Effector memory CD8-positive, alpha-beta T cell (primary cell): Measurements from ENCODE around the gene CLCN1.

ENCODE experiments used
- ATAC-seq: fragments of 150-1000 bp; cut with Tn5 transposase; replicated peaks from 2 replicates; pipeline ENCODE4 v1.10.0; 2021; ENCODE audit warnings: mild to moderate bottlenecking, moderate library complexity
- DNase-seq, 3 experiments: peaks; one replicate each; pipeline ENCODE4 v3.0.0; 2021
- H3K27ac Mint-ChIP-seq, 2 donors: one replicate each; pipeline ENCODE4 v1.8.0; 2022; ENCODE audit warnings: mild to moderate bottlenecking in 2 of 2, mixed read lengths in 2 of 2, moderate library complexity in 2 of 2
- H3K27me3 Mint-ChIP-seq, 2 donors: one replicate each; pipeline ENCODE4 v1.8.0; 2022; ENCODE audit warnings: mixed read lengths in 2 of 2
- H3K36me3 Mint-ChIP-seq: one replicate; pipeline ENCODE4 v1.8.0; 2022; ENCODE audit warnings: mild to moderate bottlenecking, moderate library complexity, mixed read lengths; ENCODE audit not compliant: insufficient read depth
- H3K4me1 Mint-ChIP-seq, 2 donors: one replicate each; pipeline ENCODE4 v1.8.0; 2022; ENCODE audit warnings: low read depth in 2 of 2, mixed read lengths in 2 of 2
- H3K4me3 Mint-ChIP-seq, 2 donors: one replicate each; pipeline ENCODE4 v1.8.0; 2022; ENCODE audit warnings: mild to moderate bottlenecking in 2 of 2, mixed read lengths in 2 of 2, moderate library complexity in 2 of 2
- H3K9me3 Mint-ChIP-seq, 2 donors: one replicate each; pipeline ENCODE4 v1.8.0; 2022; ENCODE audit warnings: mixed read lengths in 2 of 2

The CLCN1 gene

DNA sequence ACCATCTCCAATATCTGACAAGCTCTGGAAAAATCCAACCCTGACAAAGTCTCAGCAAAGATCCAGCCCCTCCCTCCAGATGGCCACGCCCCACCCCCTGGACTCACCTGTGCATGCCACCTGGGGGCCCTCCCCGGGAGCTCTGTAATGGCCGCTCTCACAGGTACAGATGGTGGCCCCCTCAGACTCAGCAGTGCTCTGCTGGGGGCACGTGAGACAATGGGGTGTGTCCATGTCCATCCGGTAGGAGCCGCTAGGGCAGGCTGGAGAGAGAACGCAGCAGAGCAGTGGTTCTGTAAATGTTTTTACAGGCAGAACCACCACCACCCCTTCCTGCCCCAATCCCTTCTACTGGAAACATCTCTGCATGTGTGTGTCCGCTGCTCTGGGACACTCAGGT is 83.2 kb downstream of the CLCN1 start:
- peaks cover 3% of the 10 kb centered on the region for H3K36me3 Mint-ChIP-seq
- no peaks in the 10 kb centered on the region for H3K9me3 Mint-ChIP-seq
- H3K27me3 Mint-ChIP-seq = no peaks in the 10 kb centered on the region
- no peak overlapping the region for H3K27ac Mint-ChIP-seq
- peaks cover 5 to 7% of the 10 kb centered on the region in 2 donors for H3K4me1 Mint-ChIP-seq
- H3K4me3 Mint-ChIP-seq = no peak overlapping the region
- DNase-seq = no peak
- no peak for ATAC-seq

DNA sequence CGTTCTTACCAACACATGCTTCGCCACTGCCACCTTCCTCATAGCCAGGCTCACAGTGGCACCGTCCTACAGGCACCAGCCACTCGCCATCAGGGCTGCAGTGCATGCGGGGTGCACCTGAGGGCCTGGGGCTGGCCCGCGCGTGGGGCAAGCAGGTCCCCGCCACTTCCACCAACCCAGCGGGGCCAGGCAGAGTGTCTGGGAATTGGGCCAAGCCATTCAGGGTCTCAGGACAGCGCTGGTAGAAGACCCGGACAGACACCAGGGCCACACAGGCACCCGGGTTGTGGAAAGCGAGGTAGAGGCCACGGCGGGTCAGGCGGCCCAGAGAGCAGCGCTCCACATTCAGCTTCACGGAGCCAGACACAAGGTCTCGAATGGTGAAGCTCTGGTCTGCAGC is 83.7 kb downstream of the CLCN1 start:
- Mint-ChIP-seq H3K36me3 (peaks cover 3% of the 10 kb centered on the region), H3K27ac (no peak overlapping the region), H3K9me3 (no peaks in the 10 kb centered on the region), H3K27me3 (no peaks in the 10 kb centered on the region), H3K4me1 (peaks cover 5 to 7% of the 10 kb centered on the region in 2 donors), H3K4me3 (no peak overlapping the region)
- DNase-seq = no peak
- no peak for ATAC-seq

DNA sequence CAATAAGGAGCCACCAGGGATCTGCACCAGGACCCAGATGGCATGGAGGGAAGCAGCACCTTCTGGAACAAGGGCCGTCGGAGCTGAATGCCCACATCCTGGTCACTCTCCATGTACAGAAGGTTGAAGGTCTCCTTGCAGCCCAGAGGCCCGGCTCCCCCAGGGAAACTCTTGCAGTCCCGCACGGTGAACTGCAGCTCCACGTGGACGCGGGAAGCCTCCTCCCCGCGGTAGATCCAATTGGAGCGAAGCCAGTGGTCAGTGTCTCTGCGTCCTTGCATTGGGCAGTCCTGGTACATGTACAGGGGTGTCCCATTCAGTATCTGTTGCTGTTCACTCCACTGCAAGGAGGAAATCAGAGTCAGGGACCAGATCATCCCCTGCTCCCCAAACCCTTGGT is 85.4 kb downstream of the CLCN1 start:
- H3K9me3 Mint-ChIP-seq = no peaks in the 10 kb centered on the region
- no peaks in the 10 kb centered on the region for H3K27me3 Mint-ChIP-seq
- H3K4me3 Mint-ChIP-seq = no peak overlapping the region
- DNase-seq = no peak
- no peak for ATAC-seq
- H3K4me1 Mint-ChIP-seq = peaks cover 5 to 10% of the 10 kb centered on the region in 2 donors
- H3K36me3 Mint-ChIP-seq = peaks cover 5% of the 10 kb centered on the region
- peak overlapping the region in 1 of 2 donors; percentile 41 for H3K27ac Mint-ChIP-seq
